Right cardiac atrium (tissue), 5 donors: ENCODE measurements around the gene SUCNR1. TPM values are rescaled to one million over a fixed set of nuclear protein-coding genes. Genes with fewer than 3 reads are reported as not detected.
"Not testable (repeated sequence)": the region's sequence is repeated elsewhere in the genome, so short reads cannot be mapped to it uniquely, and the experiment has no call there.

Experiments used
- ATAC-seq, 2 donors: fragments of 200-7000 bp; cut with Tn5 transposase; one replicate each; pipeline versions ENCODE4 v1.8.0 to v1.9.1; 2020; ENCODE audit warnings: moderate library complexity in 2 of 2, mild to moderate bottlenecking in 1 of 2
- DNase-seq, 3 donors: peaks; one replicate each; pipeline ENCODE4 v3.0.0-alpha.2; 2020
- H3K27ac ChIP-seq: one replicate; pipeline ENCODE4 v1.5.1; 2013; ENCODE audit warnings: mild to moderate bottlenecking, low read length, control low read depth, moderate library complexity
- H3K27me3 ChIP-seq: one replicate; pipeline ENCODE4 v1.6.1; 2013; ENCODE audit not compliant: control insufficient read depth, insufficient read depth
- H3K4me1 ChIP-seq: one replicate; pipeline ENCODE4 v1.6.1; 2013; ENCODE audit warnings: low read length; ENCODE audit not compliant: control insufficient read depth, insufficient read depth
- H3K4me3 ChIP-seq: one replicate; pipeline ENCODE4 v1.5.1; 2013; ENCODE audit warnings: low read length, control low read depth
- H3K9me3 ChIP-seq: one replicate; pipeline ENCODE4 v1.6.1; 2013; ENCODE audit warnings: low read length; ENCODE audit not compliant: control insufficient read depth
- WGBS: extraction: QIAGEN DNeasy Blood & Tissue Kit; methylation state at CpG from one replicate; pipeline ENCODE4 v1.1.7; 2013; 5-methylcytosine and 5-hydroxymethylcytosine counted together
- intact Hi-C, 4 donors: fragments of 100-400 bp; cut with DNase I; formaldehyde crosslinking; loops; one replicate each; pipeline versions ENCODE4 v1.11.0 to v1.14.0; 2022 to 2023
- long read RNA-seq, 4 donors: library from polyadenylated mRNA; unstranded; transcript quantifications; one replicate each; pipeline ENCODE4 v2.0.0, GENCODE V29; 2020 to 2021
- polyA plus RNA-seq: library from polyadenylated mRNA; stranded (reverse); fragments of 200-250 nt; gene quantifications from one replicate; pipeline ENCODE4 v1.2.3, GENCODE V29; 2013
- total RNA-seq, 4 donors: library from RNA; stranded (reverse); fragmentation: NEBNext Ultra II Directional; extraction: Animal tissue kit (Norgen Biotek cat#: 25700); gene quantifications; one replicate each; pipeline ENCODE4 v1.2.1, GENCODE V29; 2021
- donor health status: healthy with polysubstance abuse.
- donor health status: DM: no; HTN: yes; CAD: no.
- donor health status: DM: no; HTN: no; CAD: no.
- donor health status: DM: no; HTN: yes; CAD: no; lungs with severe emphysema.
- donor health status: DM: yes; HTN: yes; CAD: no.

Gene SUCNR1
- total RNA-seq (1 to 10 TPM in 3 of 4 donors, under 1 TPM in 1; 0.65 to 3.5 (median 2.9) TPM), polyA plus RNA-seq (0.45 TPM)
- long read RNA-seq, donor 1, full-length matches to known transcripts, result 2 of 2 reads
- long read RNA-seq, donor 1, partial matches to known transcripts, result 0 of 2 reads
- long read RNA-seq, donor 1, other reads (novel, unspliced or antisense), result 0 of 2 reads
- long read RNA-seq, donor 2, result 0 reads
- long read RNA-seq, donor 3, full-length matches to known transcripts, result 25 of 25 reads
- long read RNA-seq, donor 3, partial matches to known transcripts, result 0 of 25 reads
- long read RNA-seq, donor 3, other reads (novel, unspliced or antisense), result 0 of 25 reads
- long read RNA-seq, donor 4, full-length matches to known transcripts, result 4 of 5 reads
- long read RNA-seq, donor 4, partial matches to known transcripts, result 0 of 5 reads
- long read RNA-seq, donor 4, other reads (novel, unspliced or antisense), result 1 of 5 reads

DNA sequence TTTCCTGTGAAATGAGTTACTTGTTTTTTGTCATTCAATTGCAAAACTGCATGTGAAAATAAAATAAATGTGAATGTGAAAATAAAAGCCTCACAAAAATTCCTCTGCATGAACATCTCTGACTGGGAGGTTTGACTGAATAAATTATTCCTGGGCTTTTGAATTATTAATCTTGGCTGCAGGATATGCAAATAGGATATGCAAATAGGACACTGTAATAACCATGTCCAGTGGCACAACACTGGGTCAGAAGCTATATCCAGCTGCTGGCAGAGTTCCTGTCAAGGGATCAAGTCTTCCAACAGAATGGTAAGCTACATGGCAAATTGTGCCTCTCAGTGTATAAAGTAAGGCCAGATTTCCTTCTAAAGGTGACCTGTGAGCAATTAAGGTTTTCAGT is at the start of gene SUCNR1:
Gene SUCNR1, plus strand, starts transcription at position 246 of the 400 bp plus-strand sequence. CDS start 6,250 bp downstream, outside the sequence.
- Histone ChIP-seq H3K27ac (no peak within 1 kb of the TSS), H3K4me3 (no peak within 1 kb of the TSS), H3K9me3 (no peaks in the 10 kb centered on the region), H3K4me1 (peaks cover 1% of the 10 kb centered on the region), H3K27me3 (no peaks in the 10 kb centered on the region)
- ATAC-seq (no peak), DNase-seq (no peak)
- intact Hi-C loops, result no loop called here

DNA sequence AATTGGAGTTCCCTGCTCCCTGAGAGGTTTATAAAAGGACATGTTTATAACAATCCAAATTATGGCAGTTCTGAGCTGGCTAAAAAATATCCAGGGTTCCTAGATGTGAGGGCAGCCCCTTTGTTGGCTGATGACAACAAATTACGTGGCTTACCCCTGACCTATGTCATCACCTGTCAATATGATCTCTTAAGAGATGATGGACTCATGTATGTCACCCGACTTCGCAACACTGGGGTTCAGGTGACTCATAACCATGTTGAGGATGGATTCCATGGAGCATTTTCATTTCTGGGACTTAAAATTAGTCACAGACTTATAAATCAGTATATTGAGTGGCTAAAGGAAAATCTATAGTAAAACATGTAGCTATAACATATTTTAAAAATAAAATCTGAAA is 45.6 kb upstream of the SUCNR1 start:
- ATAC-seq (no peak), DNase-seq (no peak)
- Histone ChIP-seq H3K27ac (no peak overlapping the region), H3K4me1 (no peaks in the 10 kb centered on the region), H3K27me3 (no peaks in the 10 kb centered on the region), H3K4me3 (no peak overlapping the region), H3K9me3 (no peaks in the 10 kb centered on the region)
- intact Hi-C loops, result no loop called here
- WGBS, result 85% methylated on average over 3 of the region's 3 CpGs

- intact Hi-C loops, result loop anchor here in 3 of 4 donors (5.0 to 10.0 kb wide), 5 partner anchors 371 to 459 kb away; partner anchors contain the start of gene IGSF10 (in 1 of the 3)
- ATAC-seq (no peak), DNase-seq (no peak)
- Histone ChIP-seq H3K27me3 (no peaks in the 10 kb centered on the region), H3K4me3 (no peak overlapping the region), H3K27ac (no peak overlapping the region), H3K4me1 (no peaks in the 10 kb centered on the region), H3K9me3 (no peaks in the 10 kb centered on the region)
- WGBS, result 66% methylated on average over 5 of the region's 5 CpGs
Observed at GRCh38 chr3:151835751-151836525, 37.5 kb upstream of the SUCNR1 start.

DNA sequence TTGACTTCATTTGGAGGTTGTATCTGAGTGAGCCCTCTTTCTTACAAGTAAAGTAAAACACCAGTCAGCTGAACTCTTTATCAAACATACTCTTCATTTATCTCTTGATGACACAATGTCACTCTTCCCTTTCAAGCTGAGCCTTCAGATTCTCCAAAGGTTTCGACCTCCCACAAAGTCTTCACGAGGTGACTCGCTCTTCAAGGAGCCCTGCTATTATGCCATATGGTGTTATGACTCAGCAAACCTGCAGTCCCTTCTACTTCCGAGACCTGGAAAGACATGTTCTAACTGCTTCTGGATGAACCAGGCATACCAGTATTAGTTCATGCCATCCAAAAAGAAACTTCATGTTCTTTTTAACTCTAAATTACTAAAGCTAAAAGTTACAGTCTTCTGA is 36.4 kb upstream of the SUCNR1 start:
- no peaks in the 10 kb centered on the region for H3K4me1 ChIP-seq
- H3K9me3 ChIP-seq, result no peaks in the 10 kb centered on the region
- H3K4me3 ChIP-seq, result no peak overlapping the region
- ATAC-seq, result peak; percentile 44 to 51
- H3K27ac ChIP-seq, result no peak overlapping the region
- 35% methylated on average over 4 of the region's 4 CpGs for WGBS
- DNase-seq, result no peak
- intact Hi-C loops, result loop anchor here in 3 of 4 donors (5.0 to 10.0 kb wide), 5 partner anchors 372 to 460 kb away; partner anchors contain the start of gene IGSF10 (in 1 of the 3)
- H3K27me3 ChIP-seq, result no peaks in the 10 kb centered on the region

DNA sequence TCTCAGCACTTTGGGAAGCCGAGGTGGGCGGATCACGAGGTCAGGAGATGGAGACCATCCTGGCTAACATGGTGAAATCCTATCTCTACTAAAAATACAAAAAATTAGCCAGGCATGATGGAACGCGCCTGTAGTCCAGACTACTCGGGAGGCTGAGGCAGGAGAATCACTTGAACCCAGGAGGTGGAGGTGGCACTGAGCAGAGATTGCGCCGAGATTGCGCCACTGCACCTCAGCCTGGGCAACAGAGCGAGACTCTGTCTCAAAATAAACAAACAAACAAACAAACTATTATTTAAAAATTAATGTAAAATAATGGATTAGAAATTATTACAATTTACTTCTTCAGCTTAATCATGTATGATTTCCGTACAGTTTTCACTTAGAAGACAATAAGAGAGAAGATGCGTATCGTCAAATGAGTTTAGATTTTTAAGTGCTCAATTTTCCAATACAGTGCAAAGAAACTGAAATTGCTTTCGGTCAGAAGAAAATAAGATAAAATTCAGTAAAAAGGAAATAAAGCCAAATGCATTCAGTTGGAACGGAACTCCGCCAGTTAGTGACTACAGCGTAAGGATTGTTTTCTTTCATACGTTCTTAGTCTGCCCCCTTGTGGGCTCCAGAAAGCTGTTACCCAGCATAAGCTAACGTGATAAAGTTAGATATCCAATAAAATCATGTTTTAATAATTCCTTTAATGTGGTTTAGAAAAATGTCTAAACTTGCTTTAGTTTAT is 34.7 kb upstream of the SUCNR1 start:
- WGBS, result 45% methylated on average over 19 of the region's 19 CpGs
- no peak overlapping the region for H3K27ac ChIP-seq
- H3K27me3 ChIP-seq, result no peaks in the 10 kb centered on the region
- DNase-seq (peak; percentile 21 to 55 (median 41)), ATAC-seq (peak; percentile 87 to 89)
- intact Hi-C loops, result loop anchor here in 3 of 4 donors (5.0 to 10.0 kb wide), 5 partner anchors 374 to 461 kb away; partner anchors contain the start of gene IGSF10 (in 1 of the 3)
- H3K4me3 ChIP-seq, result peak overlapping the region; percentile 18
- no peaks in the 10 kb centered on the region for H3K9me3 ChIP-seq
- no peaks in the 10 kb centered on the region for H3K4me1 ChIP-seq

GRCh38 chr3:151839313-151839631 is 34.2 kb upstream of the SUCNR1 start:
- Histone ChIP-seq H3K9me3 (no peaks in the 10 kb centered on the region), H3K4me1 (no peaks in the 10 kb centered on the region), H3K4me3 (no peak overlapping the region), H3K27me3 (no peaks in the 10 kb centered on the region), H3K27ac (no peak overlapping the region)
- intact Hi-C loops, result loop anchor here in 3 of 4 donors (5.0 to 10.0 kb wide), 5 partner anchors 374 to 462 kb away; partner anchors contain the start of gene IGSF10 (in 1 of the 3)
- DNase-seq, result no peak
- WGBS, result 84% methylated on average over 1 of the region's 1 CpG
- no peak for ATAC-seq

DNA sequence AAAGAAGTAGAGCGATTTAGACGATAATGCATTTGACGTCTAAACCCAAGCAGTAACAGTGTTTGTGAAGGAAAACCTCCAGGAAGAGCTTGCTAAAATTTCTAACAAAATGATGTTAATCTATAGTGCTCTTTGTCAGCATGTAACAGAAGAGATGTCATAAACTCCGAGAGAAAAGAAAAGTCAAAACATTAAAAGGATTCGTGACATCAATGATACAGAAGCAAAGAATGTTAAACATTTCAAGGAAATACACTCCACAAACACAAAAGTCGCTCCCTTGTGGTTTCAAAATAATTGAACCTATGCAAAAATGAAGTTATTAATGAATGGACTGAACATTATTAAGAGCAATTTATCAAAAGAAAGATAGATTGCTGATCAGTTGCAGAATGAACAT is 31.6 kb upstream of the SUCNR1 start:
- no peaks in the 10 kb centered on the region for H3K4me1 ChIP-seq
- WGBS, result 83% methylated on average over 6 of the region's 6 CpGs
- intact Hi-C loops, result loop anchor here in 2 of 4 donors (5.0 to 10.0 kb wide), 3 partner anchors 73 to 400 kb away; no protein-coding TSS in a partner anchor
- no peaks in the 10 kb centered on the region for H3K27me3 ChIP-seq
- H3K27ac ChIP-seq, result no peak overlapping the region
- DNase-seq (no peak), ATAC-seq (no peak)
- no peak overlapping the region for H3K4me3 ChIP-seq
- no peaks in the 10 kb centered on the region for H3K9me3 ChIP-seq

GRCh38 chr3:151843275-151843674 is 30.2 kb upstream of the SUCNR1 start:
- no peak overlapping the region for H3K4me3 ChIP-seq
- no peak overlapping the region for H3K27ac ChIP-seq
- 24% methylated on average over 1 of the region's 1 CpG for WGBS
- DNase-seq, result no peak
- no peak for ATAC-seq
- H3K9me3 ChIP-seq, result no peaks in the 10 kb centered on the region
- intact Hi-C loops, result loop anchor here in 2 of 4 donors (5.0 to 10.0 kb wide), 3 partner anchors 72 to 401 kb away; no protein-coding TSS in a partner anchor
- H3K27me3 ChIP-seq, result no peaks in the 10 kb centered on the region
- no peaks in the 10 kb centered on the region for H3K4me1 ChIP-seq

DNA sequence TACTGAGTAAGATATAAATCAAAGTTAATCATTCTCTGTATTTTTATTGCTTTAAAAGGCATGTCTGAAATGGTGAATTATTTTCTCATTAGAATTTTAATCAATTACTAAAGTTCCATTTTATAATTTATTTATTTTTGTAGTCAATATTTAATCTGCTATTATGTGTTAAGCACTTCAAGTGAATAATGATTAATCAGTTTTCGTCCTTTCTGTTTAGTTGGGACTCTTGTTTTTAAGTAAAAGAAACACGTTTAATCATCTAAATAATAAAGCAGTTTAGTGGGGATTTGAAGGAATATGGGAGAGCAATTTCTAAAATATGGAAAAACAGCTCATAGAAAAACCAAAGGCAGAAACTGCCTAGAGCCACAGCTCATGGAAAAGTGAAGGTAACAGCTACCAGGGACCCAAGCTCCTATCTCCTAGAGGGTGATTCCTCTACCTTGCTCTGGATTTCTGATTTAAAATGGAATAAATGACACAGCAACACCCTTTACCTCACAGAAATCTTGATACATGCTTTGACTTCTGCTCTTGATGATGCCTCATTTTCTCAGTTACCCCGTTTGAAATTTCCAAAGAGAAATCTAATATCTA is 28.0 kb upstream of the SUCNR1 start:
- intact Hi-C loops, result loop anchor here in 1 of 4 donors (10.0 kb wide), 1 partner anchor 69 kb away; no protein-coding TSS in a partner anchor
- Histone ChIP-seq H3K4me1 (no peaks in the 10 kb centered on the region), H3K4me3 (no peak overlapping the region), H3K27me3 (no peaks in the 10 kb centered on the region), H3K9me3 (no peaks in the 10 kb centered on the region), H3K27ac (no peak overlapping the region)
- ATAC-seq, result no peak
- WGBS, result 76% methylated on average over 3 of the region's 3 CpGs
- no peak for DNase-seq

GRCh38 chr3:151850065-151850464 is 23.4 kb upstream of the SUCNR1 start:
- H3K27ac ChIP-seq, DNase-seq, H3K27me3 ChIP-seq, intact Hi-C loops, H3K4me3 ChIP-seq, ATAC-seq, H3K4me1 ChIP-seq, H3K9me3 ChIP-seq: not testable (repeated sequence)
- 90% methylated on average over 2 of the region's 2 CpGs for WGBS
